Vagina (tissue), 2 donors: ENCODE measurements around the gene RPRD1B. TPM values are rescaled to one million over a fixed set of nuclear protein-coding genes. Genes with fewer than 3 reads are reported as not detected.

Experiments
- DNase-seq, 2 donors: peaks; one replicate each; pipeline ENCODE4 v3.0.0-alpha.2; 2017; ENCODE audit errors: extremely low spot score in 2 of 2
- H3K27ac ChIP-seq: fragments of 200-600 bp; sonication (generic); one replicate; pipeline ENCODE4 v1.5.1; 2019
- H3K27me3 ChIP-seq: fragments of 200-600 bp; sonication (generic); one replicate; pipeline ENCODE4 v1.5.1; 2019
- H3K36me3 ChIP-seq, 2 donors: fragments of 200-600 bp; sonication (generic); one replicate each; pipeline ENCODE4 v1.5.1; 2017 to 2019
- H3K4me1 ChIP-seq: fragments of 200-600 bp; sonication (generic); one replicate; pipeline ENCODE4 v1.5.1; 2019
- H3K4me3 ChIP-seq, 2 donors: fragments of 200-600 bp; sonication (generic); 1 replicate in 1 of 2; 2 replicates in 1 of 2; pipeline ENCODE4 v1.5.1; 2016 to 2019
- H3K9me3 ChIP-seq: fragments of 200-600 bp; sonication (generic); one replicate; pipeline ENCODE4 v1.5.1; 2019
- CTCF ChIP-seq, 3 experiments: fragments of 450-650 bp in 2 of 3; fragments of 200-600 bp in 1 of 3; sonication (generic) in 1 of 3; IDR thresholded peaks; one replicate each; pipeline ENCODE4 v1.5.1; 2017 to 2019; ENCODE audit warnings: antibody characterized with exemption in 3 of 3, mild to moderate bottlenecking in 2 of 3, moderate library complexity in 2 of 3
- POLR2A ChIP-seq, 2 donors: fragments of 450-650 bp; IDR thresholded peaks; one replicate each; pipeline ENCODE4 v1.6.1; 2017; ENCODE audit warnings: antibody characterized with exemption in 2 of 2, mild to moderate bottlenecking in 2 of 2, moderate library complexity in 2 of 2
- POLR2AphosphoS5 ChIP-seq, 2 donors: sonication (generic); formaldehyde crosslinking; IDR thresholded peaks; one replicate each; pipeline ENCODE4 v1.9.0; 2017; ENCODE audit warnings: antibody characterized with exemption in 2 of 2, mild to moderate bottlenecking in 2 of 2, low read depth in 1 of 2; ENCODE audit not compliant: insufficient read depth in 1 of 2
- intact Hi-C: fragments of 100-400 bp; cut with DNase I; formaldehyde crosslinking; loops from one replicate; pipeline ENCODE4 v1.15.1; 2023
- total RNA-seq: library from RNA; depleted of rRNA; stranded (reverse); fragments of >200 nt; gene quantifications from one replicate; pipeline ENCODE4 v1.2.3, GENCODE V29; 2016

RPRD1B gene
- total RNA-seq, 1 donor from 2014 or later, result 23.8 TPM

DNA sequence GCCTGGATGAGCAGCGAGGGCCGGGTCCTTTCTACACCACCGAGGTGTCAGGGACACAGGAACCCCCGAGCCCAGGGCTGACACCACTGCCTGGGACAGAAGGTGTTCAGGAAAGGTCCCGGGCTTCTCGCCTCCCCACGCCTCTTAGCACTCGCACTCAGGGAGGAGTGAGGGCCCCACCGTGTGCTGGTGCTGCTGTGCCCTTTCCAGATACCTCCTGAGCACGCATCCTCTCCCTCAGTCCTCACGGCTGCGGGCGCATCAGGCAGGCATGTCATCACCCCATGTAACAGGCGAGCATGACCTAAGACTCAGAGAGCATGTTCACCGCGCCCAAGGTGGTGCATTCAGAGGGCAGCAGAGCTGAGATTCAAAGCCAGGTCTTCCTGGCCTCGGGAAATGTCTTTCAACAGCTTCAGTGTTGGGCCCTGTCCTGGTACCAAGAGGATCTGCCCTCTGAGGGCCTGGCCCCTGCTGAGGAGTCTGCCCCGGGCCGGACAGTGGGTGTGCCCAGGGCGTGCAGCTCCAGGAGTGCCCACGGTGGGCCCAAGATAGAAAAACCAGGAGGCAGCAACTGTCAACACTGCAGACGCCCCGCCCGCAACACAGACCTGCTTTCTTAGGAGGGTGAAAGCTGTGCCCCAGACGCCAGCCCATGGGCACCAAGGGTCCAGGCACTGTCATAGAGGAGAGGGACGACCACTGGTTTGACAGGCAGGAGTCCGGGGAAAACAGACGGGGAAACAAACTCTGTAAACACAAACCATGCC, 102.3 kb downstream of the RPRD1B start:
- no peaks in the 10 kb centered on the region for H3K4me1 ChIP-seq
- H3K9me3 ChIP-seq, result no peaks in the 10 kb centered on the region
- no peaks in the 10 kb centered on the region for H3K27me3 ChIP-seq
- H3K4me3 ChIP-seq, result no peak overlapping the region
- no peak overlapping the region for H3K27ac ChIP-seq
- no peak for TF ChIP-seq CTCF (IDR thresholded peaks at IDR 0.05)
- no peak for TF ChIP-seq POLR2A (IDR thresholded peaks at IDR 0.05)
- TF ChIP-seq POLR2AphosphoS5 (IDR thresholded peaks at IDR 0.05; ENCODE audit: insufficient read depth in 1 of 2, low read depth in 1 of 2), result no peak
- intact Hi-C loops, result no loop called here
- peaks cover 0 to 16% of the 10 kb centered on the region in 2 donors for H3K36me3 ChIP-seq
- DNase-seq, result no peak

DNA sequence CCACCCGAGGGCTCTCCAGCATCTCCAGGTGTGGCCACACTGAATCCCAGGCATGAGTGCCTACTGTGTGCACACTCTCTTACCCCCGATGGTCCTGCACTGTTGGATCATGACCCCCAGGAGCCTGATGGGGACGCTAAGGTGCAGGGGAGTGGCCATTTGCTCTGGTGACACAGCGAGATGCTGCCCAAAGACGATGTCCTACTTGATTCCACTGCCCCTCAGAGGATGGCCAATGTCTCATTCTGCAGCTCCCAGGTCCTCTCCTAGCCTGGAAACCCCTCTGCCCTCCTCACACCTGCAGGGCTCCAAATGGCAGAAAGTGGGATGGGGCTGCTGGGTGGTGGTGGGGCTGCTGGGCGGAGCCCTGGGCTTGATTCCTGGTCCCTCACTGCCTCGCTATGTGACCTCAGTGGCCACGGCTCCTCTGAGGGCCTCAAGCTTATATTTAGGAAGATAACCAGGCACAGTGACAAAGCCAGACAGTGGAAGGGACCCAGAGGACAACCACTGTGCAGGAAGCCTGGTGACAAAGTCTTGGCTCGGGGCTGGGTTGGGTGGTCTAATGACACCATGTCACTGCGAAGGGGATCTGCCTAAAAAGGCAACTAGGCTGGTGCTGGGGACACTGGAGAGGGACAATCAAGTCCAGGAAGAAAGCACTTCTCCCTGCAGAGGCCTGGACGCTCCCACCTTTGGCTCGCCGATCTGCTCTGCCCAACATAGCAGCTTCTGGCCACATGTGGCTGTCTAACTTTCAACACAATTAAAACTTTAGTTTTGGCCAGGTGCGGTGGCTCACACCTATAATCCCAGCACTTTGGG, 103.1 kb downstream of the RPRD1B start:
- no peaks in the 10 kb centered on the region for H3K4me1 ChIP-seq
- H3K27ac ChIP-seq, result no peak overlapping the region
- H3K9me3 ChIP-seq, result no peaks in the 10 kb centered on the region
- no peak overlapping the region for H3K4me3 ChIP-seq
- no peak for DNase-seq
- H3K27me3 ChIP-seq, result no peaks in the 10 kb centered on the region
- no peak for TF ChIP-seq CTCF (IDR thresholded peaks at IDR 0.05)
- no peak for TF ChIP-seq POLR2AphosphoS5 (IDR thresholded peaks at IDR 0.05; ENCODE audit: insufficient read depth in 1 of 2, low read depth in 1 of 2)
- no peak for TF ChIP-seq POLR2A (IDR thresholded peaks at IDR 0.05)
- H3K36me3 ChIP-seq, result peaks cover 0 to 16% of the 10 kb centered on the region in 2 donors
- intact Hi-C loops, result no loop called here

- no peaks in the 10 kb centered on the region for H3K27me3 ChIP-seq
- peaks cover 0 to 12% of the 10 kb centered on the region in 2 donors for H3K36me3 ChIP-seq
- H3K27ac ChIP-seq, result no peak overlapping the region
- H3K4me1 ChIP-seq, result no peaks in the 10 kb centered on the region
- no peak for DNase-seq
- TF ChIP-seq POLR2A (IDR thresholded peaks at IDR 0.05) (no peak), POLR2AphosphoS5 (IDR thresholded peaks at IDR 0.05; ENCODE audit: insufficient read depth in 1 of 2, low read depth in 1 of 2) (no peak), CTCF (IDR thresholded peaks at IDR 0.05) (no peak)
- no peaks in the 10 kb centered on the region for H3K9me3 ChIP-seq
- no peak overlapping the region for H3K4me3 ChIP-seq
- intact Hi-C loops, result no loop called here
Observed at GRCh38 chr20:38137441-38138037, 104.0 kb downstream of the RPRD1B start.

- no peak for TF ChIP-seq POLR2A (IDR thresholded peaks at IDR 0.05)
- TF ChIP-seq CTCF (IDR thresholded peaks at IDR 0.05), result no peak
- TF ChIP-seq POLR2AphosphoS5 (IDR thresholded peaks at IDR 0.05; ENCODE audit: insufficient read depth in 1 of 2, low read depth in 1 of 2), result no peak
- intact Hi-C loops, result no loop called here
- DNase-seq, result no peak
- no peaks in the 10 kb centered on the region for H3K9me3 ChIP-seq
- H3K4me3 ChIP-seq, result no peak overlapping the region
- H3K27ac ChIP-seq, result no peak overlapping the region
- peaks cover 5% of the 10 kb centered on the region for H3K4me1 ChIP-seq
- H3K27me3 ChIP-seq, result no peaks in the 10 kb centered on the region
- peaks cover 0 to 10% of the 10 kb centered on the region in 2 donors for H3K36me3 ChIP-seq
Observed at GRCh38 chr20:38138086-38138778, 104.7 kb downstream of the RPRD1B start.
